ENCODE results near the gene HOXA9. TPM values are rescaled to one million over a fixed set of nuclear protein-coding genes. Genes with fewer than 3 reads are reported as not detected.

The HOXA9 gene
- total RNA-seq, 1 experiment from 2014 or later = 16.7 TPM

- no peaks in the 10 kb centered on the region; the same call in none of the 2 replicates for H3K36me3 ChIP-seq (ENCODE audit: control insufficient read depth, insufficient read depth, low read length)
- ChIA-PET POLR2A (interaction anchor here (0.5 to 1.0 kb wide), 2 partner anchors 34 to 989 kb away, joined by 4 to 6 read pairs; no protein-coding TSS in a partner anchor), CTCF (interaction anchor here (0.6 to 4.0 kb wide), 7 partner anchors 11 to 768 kb away, joined by 3 to 40 read pairs (median 3); partner anchors contain the start of gene HOXA9)
- H3K9me3 ChIP-seq = no peaks in the 10 kb centered on the region
- peak overlapping the region; percentile 68 for H3K4me3 ChIP-seq (ENCODE audit: low read depth, low read length)
- DNase-seq = no peak
- Mint-ChIP-seq H3K4me1 (ENCODE audit: low read depth, unreplicated experiment) (no peaks in the 10 kb centered on the region), H3K27ac (ENCODE audit: unreplicated experiment) (peak overlapping the region; percentile 82), H3K36me3 (ENCODE audit: insufficient read depth, unreplicated experiment) (peaks cover 18% of the 10 kb centered on the region), H3K27me3 (ENCODE audit: insufficient read depth, unreplicated experiment) (no peaks in the 10 kb centered on the region), H3K4me3 (ENCODE audit: unreplicated experiment) (peak overlapping the region; percentile 94), H3K9me3 (ENCODE audit: unreplicated experiment) (no peaks in the 10 kb centered on the region)
- intact Hi-C loops (cut with micrococcal nuclease; ENCODE audit: unreplicated experiment) = no loop called here
- H3K27me3 ChIP-seq (replicated peaks; ENCODE audit: control insufficient read depth, insufficient read depth, low read length) = no peaks in the 10 kb centered on the region
- TF ChIP-seq CTCF (IDR thresholded peaks at IDR 0.05; ENCODE audit: insufficient read depth in 1 of 2, low read depth in 1 of 2, low read length in 1 of 2, severe bottlenecking in 1 of 2, unreplicated experiment in 1 of 2) = no peak
- H3K4me1 ChIP-seq = peaks cover 27% of the 10 kb centered on the region
- BruUV-seq (replicated peaks) = no TSS peak
Measured at GRCh38 chr7:27149842-27150567, 15.3 kb downstream of the HOXA9 start.

- Mint-ChIP-seq H3K4me1 (ENCODE audit: low read depth, unreplicated experiment) (no peaks in the 10 kb centered on the region), H3K4me3 (ENCODE audit: unreplicated experiment) (peak overlapping the region; percentile 73), H3K9me3 (ENCODE audit: unreplicated experiment) (no peaks in the 10 kb centered on the region), H3K27ac (ENCODE audit: unreplicated experiment) (peak overlapping the region; percentile 76), H3K27me3 (ENCODE audit: insufficient read depth, unreplicated experiment) (no peaks in the 10 kb centered on the region), H3K36me3 (ENCODE audit: insufficient read depth, unreplicated experiment) (peaks cover 12% of the 10 kb centered on the region)
- Histone ChIP-seq H3K9me3 (no peaks in the 10 kb centered on the region), H3K4me1 (peaks cover 27% of the 10 kb centered on the region), H3K27me3 (replicated peaks; ENCODE audit: control insufficient read depth, insufficient read depth, low read length) (no peaks in the 10 kb centered on the region), H3K36me3 (ENCODE audit: control insufficient read depth, insufficient read depth, low read length) (no peaks in the 10 kb centered on the region; the same call in 1 of the 2 replicates), H3K4me3 (ENCODE audit: low read depth, low read length) (no peak overlapping the region)
- intact Hi-C loops (cut with micrococcal nuclease; ENCODE audit: unreplicated experiment) = no loop called here
- no peak for TF ChIP-seq CTCF (IDR thresholded peaks at IDR 0.05; ENCODE audit: insufficient read depth in 1 of 2, low read depth in 1 of 2, low read length in 1 of 2, severe bottlenecking in 1 of 2, unreplicated experiment in 1 of 2)
- DNase-seq = peak in 1 of 2 experiments; percentile 25
- ChIA-PET POLR2A (no interaction called here), CTCF (interaction anchor here (0.5 to 4.0 kb wide), 5 partner anchors 8 to 1262 kb away, joined by 3 to 40 read pairs (median 5); partner anchors contain the start of gene HOXA7)
- no TSS peak for BruUV-seq (replicated peaks)
Measured at GRCh38 chr7:27148756-27149641, 16.3 kb downstream of the HOXA9 start.

Data from Caco-2 (cell line).